HepG2 (cell line): Measurements from ENCODE around the gene ACTN4. TPM values are rescaled to one million over a fixed set of nuclear protein-coding genes. Genes with fewer than 3 reads are reported as not detected.
A peak's percentile ranks its signal among the peaks of the same experiment; 100 is the strongest.

Experiments
- ARID5B ChIP-seq: IDR thresholded peaks from 2 replicates; pipeline ENCODE4 v1.4.0; 2020; ENCODE audit warnings: mild to moderate bottlenecking, missing genetic modification reagents
- BHLHE40 ChIP-seq: IDR thresholded peaks from 2 replicates; pipeline ENCODE4 v1.6.1; 2011; ENCODE audit warnings: low read length, improper control_type of control experiment
- CHD4 ChIP-seq: fragments of 200-600 bp; sonication (generic); IDR thresholded peaks from 2 replicates; pipeline ENCODE4 v1.7.0; 2017; ENCODE audit warnings: mild to moderate bottlenecking, low read length, borderline replicate concordance
- DNMT1 ChIP-seq: sonication (generic); formaldehyde crosslinking; IDR thresholded peaks from 2 replicates; pipeline ENCODE4 v1.5.1; 2020; ENCODE audit warnings: mild to moderate bottlenecking, missing genetic modification reagents
- FUBP1 ChIP-seq: sonication (generic); formaldehyde crosslinking; IDR thresholded peaks from 2 replicates; pipeline ENCODE4 v1.5.1; 2020; ENCODE audit warnings: missing genetic modification reagents, mild to moderate bottlenecking, borderline replicate concordance
- MNT ChIP-seq: fragments of 450-650 bp; IDR thresholded peaks from 2 replicates; pipeline ENCODE4 v1.6.1; 2016
- SPEN ChIP-seq: sonication (generic); formaldehyde crosslinking; IDR thresholded peaks from 2 replicates; pipeline ENCODE4 v1.5.1; 2020; ENCODE audit warnings: low read depth, mild to moderate bottlenecking, missing genetic modification reagents
- ZFP91 ChIP-seq: sonication (generic); formaldehyde crosslinking; IDR thresholded peaks from 2 replicates; pipeline ENCODE4 v1.9.0; 2022; ENCODE audit warnings: missing genetic modification reagents, mild to moderate bottlenecking, borderline replicate concordance
- ZNF343 ChIP-seq: sonication (generic); formaldehyde crosslinking; IDR thresholded peaks from 2 replicates; pipeline ENCODE4 v1.4.0; 2020; ENCODE audit warnings: mild to moderate bottlenecking, missing genetic modification reagents
- ZSCAN21 ChIP-seq: sonication (generic); formaldehyde crosslinking; IDR thresholded peaks from 2 replicates; pipeline ENCODE4 v1.8.0; 2022; ENCODE audit warnings: mild to moderate bottlenecking, missing genetic modification reagents, moderate library complexity, borderline replicate concordance
- polyA plus RNA-seq, 8 experiments: library from polyadenylated mRNA; depleted of rRNA in 3 of 8; stranded (reverse) in 7 of 8; unstranded in 1 of 8; fragments of >200 nt; fragmentation: Illumina TruSeq in 4 of 8; extraction: Trizol in 4 of 8; gene quantifications; 2 replicates each; pipeline versions ENCODE4 v1.2.1 to v1.2.3, GENCODE V29; 2011 to 2016; ENCODE audit warnings: low read depth in 4 of 8, missing spikeins in 1 of 8, mixed read lengths in 1 of 8; ENCODE audit not compliant: insufficient read depth in 1 of 8
- total RNA-seq, 5 experiments: library from RNA; depleted of rRNA; stranded (reverse); fragments of >200 nt; fragmentation: Illumina TruSeq; extraction: Trizol; gene quantifications; 2 replicates each; pipeline ENCODE4 v1.2.3, GENCODE V29; 2016; ENCODE audit warnings: low read depth in 1 of 5
- TF ChIP-seq, protein P1 (sequence below): sonication (generic); formaldehyde crosslinking; IDR thresholded peaks from 2 replicates; pipeline ENCODE4 v1.4.0; 2020; ENCODE audit warnings: mild to moderate bottlenecking, missing genetic modification reagents
- TF ChIP-seq, protein P2 (sequence below): sonication (generic); formaldehyde crosslinking; IDR thresholded peaks from 2 replicates; pipeline ENCODE4 v1.5.1; 2020; ENCODE audit warnings: missing genetic modification reagents, mild to moderate bottlenecking, borderline replicate concordance

Gene ACTN4
- total and polyA plus RNA-seq, 2 of the 13 experiments (the other 11 are each of a cell fraction or from before 2014, with no cell fraction given) = 171 to 192 TPM

- TF ChIP-seq DNMT1 (CRISPR knock-in tag) = 0 out of 2 replicates have a peak, but pooled peaks have one; percentile 46
- TF ChIP-seq ZFP91 (CRISPR knock-in tag) = 0 out of 2 replicates have a peak, but pooled peaks have one; percentile 55
- TF ChIP-seq, protein P1, sequence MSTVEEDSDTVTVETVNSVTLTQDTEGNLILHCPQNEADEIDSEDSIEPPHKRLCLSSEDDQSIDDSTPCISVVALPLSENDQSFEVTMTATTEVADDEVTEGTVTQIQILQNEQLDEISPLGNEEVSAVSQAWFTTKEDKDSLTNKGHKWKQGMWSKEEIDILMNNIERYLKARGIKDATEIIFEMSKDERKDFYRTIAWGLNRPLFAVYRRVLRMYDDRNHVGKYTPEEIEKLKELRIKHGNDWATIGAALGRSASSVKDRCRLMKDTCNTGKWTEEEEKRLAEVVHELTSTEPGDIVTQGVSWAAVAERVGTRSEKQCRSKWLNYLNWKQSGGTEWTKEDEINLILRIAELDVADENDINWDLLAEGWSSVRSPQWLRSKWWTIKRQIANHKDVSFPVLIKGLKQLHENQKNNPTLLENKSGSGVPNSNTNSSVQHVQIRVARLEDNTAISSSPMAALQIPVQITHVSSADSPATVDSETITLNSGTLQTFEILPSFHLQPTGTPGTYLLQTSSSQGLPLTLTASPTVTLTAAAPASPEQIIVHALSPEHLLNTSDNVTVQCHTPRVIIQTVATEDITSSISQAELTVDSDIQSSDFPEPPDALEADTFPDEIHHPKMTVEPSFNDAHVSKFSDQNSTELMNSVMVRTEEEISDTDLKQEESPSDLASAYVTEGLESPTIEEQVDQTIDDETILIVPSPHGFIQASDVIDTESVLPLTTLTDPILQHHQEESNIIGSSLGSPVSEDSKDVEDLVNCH (CRISPR knock-in tag) = no peak
- 0 out of 2 replicates have a peak, but pooled peaks have one; percentile 14 for TF ChIP-seq ZSCAN21
- no peak for TF ChIP-seq BHLHE40
- TF ChIP-seq FUBP1 = 0 out of 2 replicates have a peak, but pooled peaks have one; percentile 69
- TF ChIP-seq ZNF343 = 0 out of 2 replicates have a peak, but pooled peaks have one; percentile 16
- peak; percentile 67; the same call in 1 of the 2 replicates for TF ChIP-seq CHD4
- TF ChIP-seq MNT = no peak
- TF ChIP-seq, protein P2, sequence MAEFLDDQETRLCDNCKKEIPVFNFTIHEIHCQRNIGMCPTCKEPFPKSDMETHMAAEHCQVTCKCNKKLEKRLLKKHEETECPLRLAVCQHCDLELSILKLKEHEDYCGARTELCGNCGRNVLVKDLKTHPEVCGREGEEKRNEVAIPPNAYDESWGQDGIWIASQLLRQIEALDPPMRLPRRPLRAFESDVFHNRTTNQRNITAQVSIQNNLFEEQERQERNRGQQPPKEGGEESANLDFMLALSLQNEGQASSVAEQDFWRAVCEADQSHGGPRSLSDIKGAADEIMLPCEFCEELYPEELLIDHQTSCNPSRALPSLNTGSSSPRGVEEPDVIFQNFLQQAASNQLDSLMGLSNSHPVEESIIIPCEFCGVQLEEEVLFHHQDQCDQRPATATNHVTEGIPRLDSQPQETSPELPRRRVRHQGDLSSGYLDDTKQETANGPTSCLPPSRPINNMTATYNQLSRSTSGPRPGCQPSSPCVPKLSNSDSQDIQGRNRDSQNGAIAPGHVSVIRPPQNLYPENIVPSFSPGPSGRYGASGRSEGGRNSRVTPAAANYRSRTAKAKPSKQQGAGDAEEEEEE (CRISPR knock-in tag) = 0 out of 2 replicates have a peak, but pooled peaks have one; percentile 33
- peak; percentile 51; the same call in 1 of the 2 replicates for TF ChIP-seq SPEN (CRISPR knock-in tag)
- TF ChIP-seq ARID5B (CRISPR knock-in tag) = no peak
Measured at GRCh38 chr19:38721496-38721895, 74.0 kb downstream of the ACTN4 start (continued).
